Body of pancreas (tissue), 4 donors: ENCODE measurements around the gene TCN1.

Source experiments
- POLR2A ChIP-seq, 3 donors: fragments of 450-650 bp; IDR thresholded peaks; one replicate each; pipeline ENCODE4 v1.6.1; 2016; ENCODE audit warnings: antibody characterized with exemption in 3 of 3, mild to moderate bottlenecking in 2 of 3
- TF ChIP-seq, protein P1 (sequence below), 7 experiments: fragments of 450-650 bp in 4 of 7; fragments of 200-600 bp in 3 of 7; sonication (generic) in 3 of 7; IDR thresholded peaks; one replicate each; pipeline ENCODE4 v1.5.1; 2016 to 2019; ENCODE audit warnings: antibody characterized with exemption in 7 of 7

DNA sequence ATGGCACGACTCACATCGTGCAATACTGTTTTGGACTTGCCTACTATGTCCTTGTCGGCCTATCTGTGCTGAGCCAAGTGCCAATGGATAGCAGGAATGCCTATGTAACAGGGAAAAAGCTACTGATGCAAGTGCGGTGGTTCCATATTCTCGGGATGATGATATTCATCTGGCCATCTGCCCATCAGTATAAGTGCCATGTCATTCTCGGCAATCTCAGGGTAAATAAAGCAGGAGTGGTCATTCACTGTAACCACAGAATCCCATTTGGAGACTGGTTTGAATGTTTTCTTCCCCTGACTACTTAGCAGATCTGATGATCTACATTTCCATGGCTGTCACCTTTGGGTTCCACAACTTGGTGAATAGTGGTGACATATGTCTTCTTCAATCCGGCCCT lies 32.4 kb upstream of the TCN1 start:
- TF ChIP-seq POLR2A (IDR thresholded peaks at IDR 0.05), result no peak
- TF ChIP-seq, protein P1, sequence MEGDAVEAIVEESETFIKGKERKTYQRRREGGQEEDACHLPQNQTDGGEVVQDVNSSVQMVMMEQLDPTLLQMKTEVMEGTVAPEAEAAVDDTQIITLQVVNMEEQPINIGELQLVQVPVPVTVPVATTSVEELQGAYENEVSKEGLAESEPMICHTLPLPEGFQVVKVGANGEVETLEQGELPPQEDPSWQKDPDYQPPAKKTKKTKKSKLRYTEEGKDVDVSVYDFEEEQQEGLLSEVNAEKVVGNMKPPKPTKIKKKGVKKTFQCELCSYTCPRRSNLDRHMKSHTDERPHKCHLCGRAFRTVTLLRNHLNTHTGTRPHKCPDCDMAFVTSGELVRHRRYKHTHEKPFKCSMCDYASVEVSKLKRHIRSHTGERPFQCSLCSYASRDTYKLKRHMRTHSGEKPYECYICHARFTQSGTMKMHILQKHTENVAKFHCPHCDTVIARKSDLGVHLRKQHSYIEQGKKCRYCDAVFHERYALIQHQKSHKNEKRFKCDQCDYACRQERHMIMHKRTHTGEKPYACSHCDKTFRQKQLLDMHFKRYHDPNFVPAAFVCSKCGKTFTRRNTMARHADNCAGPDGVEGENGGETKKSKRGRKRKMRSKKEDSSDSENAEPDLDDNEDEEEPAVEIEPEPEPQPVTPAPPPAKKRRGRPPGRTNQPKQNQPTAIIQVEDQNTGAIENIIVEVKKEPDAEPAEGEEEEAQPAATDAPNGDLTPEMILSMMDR (IDR thresholded peaks at IDR 0.05), result no peak
